Measurements from ENCODE around the gene ARHGAP33. TPM values are rescaled to one million over a fixed set of nuclear protein-coding genes. Genes with fewer than 3 reads are reported as not detected.

The ARHGAP33 gene
- total RNA-seq, 4 donors from 2014 or later, result 3.3 to 11.2 (median 7.7) TPM

DNA sequence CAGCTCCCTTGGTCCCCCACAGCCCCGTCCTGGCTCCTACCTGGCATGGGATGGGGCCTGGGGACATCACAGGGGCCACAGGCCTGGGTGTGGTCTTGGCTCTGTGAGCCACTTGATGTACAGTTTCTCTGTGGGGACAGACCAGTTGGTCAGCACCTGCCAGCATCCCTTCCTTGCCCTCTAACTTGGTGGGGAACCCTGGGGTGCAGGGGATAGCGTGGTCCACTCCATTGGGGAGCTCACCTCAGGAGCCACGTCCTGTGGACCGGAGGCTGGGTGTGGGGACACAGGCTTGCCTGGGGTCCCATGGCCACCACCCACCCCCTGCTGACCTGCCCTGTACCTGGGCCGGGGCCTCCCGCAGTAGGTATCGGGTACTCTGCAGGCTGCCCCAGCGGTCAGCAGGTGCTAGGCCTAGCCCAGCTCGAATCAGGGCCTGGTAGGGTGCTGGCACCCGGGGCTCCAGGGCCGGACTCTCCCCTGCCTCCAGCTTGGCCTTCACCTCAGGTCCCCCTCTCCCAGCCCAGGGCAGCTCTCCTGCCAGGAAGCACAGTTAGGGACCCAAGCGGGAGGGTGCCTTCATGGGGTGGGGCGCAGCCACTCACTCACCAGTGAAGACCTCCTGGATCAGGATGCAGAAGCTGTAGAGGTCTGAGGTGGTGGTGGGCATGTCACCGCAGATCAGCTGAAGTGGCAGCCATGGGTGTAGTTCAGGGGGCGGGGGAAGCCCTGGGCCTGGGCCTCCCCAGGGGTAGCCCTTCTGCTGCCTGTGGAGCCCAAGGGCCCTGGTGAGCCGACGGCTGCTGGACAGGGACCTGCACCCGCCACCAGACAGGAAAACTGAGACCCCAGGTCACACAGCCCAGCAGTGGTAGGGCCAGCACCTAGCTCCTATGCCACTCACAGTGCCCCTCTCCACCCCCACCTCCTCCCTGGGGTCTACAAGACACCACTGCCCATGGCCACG is 14.9 kb downstream of the ARHGAP33 start:
- Histone ChIP-seq H3K27ac (replicated peaks in 1 of 4) (no peak overlapping the region), H3K4me1 (no peaks in the 10 kb centered on the region), H3K4me3 (no peak overlapping the region), H3K36me3 (peaks cover 0 to 17% (median 6%) of the 10 kb centered on the region in 4 donors), H3K27me3 (peaks cover 0 to 17% (median 0%) of the 10 kb centered on the region in 4 donors), H3K9me3 (no peaks in the 10 kb centered on the region)
- WGBS, result 77% methylated on average over 9 of the region's 19 CpGs
- no peak for DNase-seq (ENCODE audit: extremely low spot score)
- TF ChIP-seq, protein P1, sequence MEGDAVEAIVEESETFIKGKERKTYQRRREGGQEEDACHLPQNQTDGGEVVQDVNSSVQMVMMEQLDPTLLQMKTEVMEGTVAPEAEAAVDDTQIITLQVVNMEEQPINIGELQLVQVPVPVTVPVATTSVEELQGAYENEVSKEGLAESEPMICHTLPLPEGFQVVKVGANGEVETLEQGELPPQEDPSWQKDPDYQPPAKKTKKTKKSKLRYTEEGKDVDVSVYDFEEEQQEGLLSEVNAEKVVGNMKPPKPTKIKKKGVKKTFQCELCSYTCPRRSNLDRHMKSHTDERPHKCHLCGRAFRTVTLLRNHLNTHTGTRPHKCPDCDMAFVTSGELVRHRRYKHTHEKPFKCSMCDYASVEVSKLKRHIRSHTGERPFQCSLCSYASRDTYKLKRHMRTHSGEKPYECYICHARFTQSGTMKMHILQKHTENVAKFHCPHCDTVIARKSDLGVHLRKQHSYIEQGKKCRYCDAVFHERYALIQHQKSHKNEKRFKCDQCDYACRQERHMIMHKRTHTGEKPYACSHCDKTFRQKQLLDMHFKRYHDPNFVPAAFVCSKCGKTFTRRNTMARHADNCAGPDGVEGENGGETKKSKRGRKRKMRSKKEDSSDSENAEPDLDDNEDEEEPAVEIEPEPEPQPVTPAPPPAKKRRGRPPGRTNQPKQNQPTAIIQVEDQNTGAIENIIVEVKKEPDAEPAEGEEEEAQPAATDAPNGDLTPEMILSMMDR (IDR thresholded peaks at IDR 0.05), result no peak
- intact Hi-C loops (cut with DNase I), result loop anchor here (10.0 kb wide), 1 partner anchor 65 kb away; the partner anchor contains the start of genes KIRREL2 and NPHS1

DNA sequence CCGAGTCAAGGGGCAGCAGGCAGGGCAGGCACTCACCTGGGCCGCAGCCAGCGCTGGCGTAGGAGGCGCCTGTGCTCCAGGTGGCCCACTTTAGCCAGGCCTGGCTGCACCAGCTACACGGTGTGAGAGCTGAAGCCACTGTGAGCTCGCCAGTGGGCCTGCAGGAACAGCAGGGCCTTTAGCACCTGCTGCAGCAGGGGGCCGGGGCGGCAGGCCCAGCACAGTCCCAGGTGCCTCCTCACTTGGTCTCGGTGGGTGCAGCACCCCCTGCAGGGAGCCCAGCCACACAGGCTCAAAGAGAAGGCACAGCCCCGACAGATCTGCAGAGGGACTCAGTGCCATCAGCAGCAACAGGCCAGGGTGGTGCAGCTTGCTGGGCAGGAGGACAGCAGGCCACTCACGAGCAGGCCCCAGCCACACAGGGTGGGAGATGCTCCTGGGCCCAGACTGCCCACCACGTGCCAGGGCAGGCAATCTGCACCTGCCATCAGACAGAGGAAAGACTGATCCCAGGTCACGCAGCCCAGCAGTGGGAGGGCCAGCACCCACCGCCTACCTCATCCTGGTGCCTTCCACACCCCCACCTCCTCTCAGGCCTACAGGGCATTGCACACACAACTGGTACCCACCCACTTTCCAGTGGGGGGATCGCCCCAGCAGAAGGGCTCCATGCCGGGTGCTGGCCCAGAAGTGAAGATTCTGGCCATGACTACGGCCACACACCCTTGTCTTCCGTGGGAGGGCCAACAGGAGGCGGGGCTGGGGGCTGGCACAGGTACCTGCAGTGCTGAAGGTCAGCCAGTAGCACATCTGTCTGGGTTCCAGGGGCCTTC is 15.8 kb downstream of the ARHGAP33 start:
- no peak for DNase-seq (ENCODE audit: extremely low spot score)
- Histone ChIP-seq H3K4me3 (no peak overlapping the region), H3K9me3 (no peaks in the 10 kb centered on the region), H3K4me1 (no peaks in the 10 kb centered on the region), H3K27me3 (peaks cover 0 to 26% (median 0%) of the 10 kb centered on the region in 4 donors), H3K27ac (replicated peaks in 1 of 4) (no peak overlapping the region), H3K36me3 (peaks cover 0 to 7% (median under 1%) of the 10 kb centered on the region in 4 donors)
- 62% methylated on average over 9 of the region's 20 CpGs for WGBS
- TF ChIP-seq POLR2AphosphoS5 (IDR thresholded peaks at IDR 0.05) (no peak), POLR2A (IDR thresholded peaks at IDR 0.05; ENCODE audit: low read depth) (no peak), EP300 (IDR thresholded peaks at IDR 0.05) (no peak)
- TF ChIP-seq, protein P1 (IDR thresholded peaks at IDR 0.05), result no peak
- intact Hi-C loops (cut with DNase I), result no loop called here

DNA sequence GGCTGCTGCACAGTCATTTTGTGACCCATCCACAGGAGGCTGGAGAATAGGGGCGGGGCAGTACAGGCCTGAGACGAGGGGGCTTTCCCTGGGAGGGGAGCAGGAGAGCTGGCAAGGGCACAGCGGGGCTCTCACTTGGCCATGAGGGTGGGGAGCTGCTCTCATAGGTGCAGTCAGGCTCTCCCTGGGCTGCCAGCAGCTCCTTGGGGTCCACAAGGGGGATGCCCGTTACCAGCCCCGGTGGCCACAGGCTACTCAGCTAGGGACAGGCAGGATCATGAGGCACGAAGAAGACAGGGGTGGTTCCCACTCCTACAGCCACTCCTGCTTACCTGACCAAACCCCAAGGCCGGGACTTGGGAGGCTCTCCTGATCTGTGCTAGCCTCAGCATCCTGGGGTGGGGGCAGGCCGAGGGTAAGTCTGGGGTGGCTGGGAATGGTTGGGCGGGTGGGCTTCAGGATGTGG is 16.5 kb downstream of the ARHGAP33 start:
- H3K27ac ChIP-seq (replicated peaks in 1 of 4), result no peak overlapping the region
- intact Hi-C loops (cut with DNase I), result no loop called here
- WGBS, result no CpG with 5 or more reads among the region's 9 CpGs
- no peaks in the 10 kb centered on the region for H3K9me3 ChIP-seq
- peaks cover 0 to 3% (median 0%) of the 10 kb centered on the region in 4 donors for H3K36me3 ChIP-seq
- no peak for TF ChIP-seq EP300 (IDR thresholded peaks at IDR 0.05)
- TF ChIP-seq POLR2AphosphoS5 (IDR thresholded peaks at IDR 0.05), result no peak
- TF ChIP-seq, protein P1 (IDR thresholded peaks at IDR 0.05), result no peak
- no peak for TF ChIP-seq POLR2A (IDR thresholded peaks at IDR 0.05; ENCODE audit: low read depth)
- peaks cover 0 to under 1% (median 0%) of the 10 kb centered on the region in 4 donors for H3K4me1 ChIP-seq
- peaks cover 0 to 32% (median 0%) of the 10 kb centered on the region in 4 donors for H3K27me3 ChIP-seq
- no peak overlapping the region for H3K4me3 ChIP-seq
- DNase-seq (ENCODE audit: extremely low spot score), result no peak

DNA sequence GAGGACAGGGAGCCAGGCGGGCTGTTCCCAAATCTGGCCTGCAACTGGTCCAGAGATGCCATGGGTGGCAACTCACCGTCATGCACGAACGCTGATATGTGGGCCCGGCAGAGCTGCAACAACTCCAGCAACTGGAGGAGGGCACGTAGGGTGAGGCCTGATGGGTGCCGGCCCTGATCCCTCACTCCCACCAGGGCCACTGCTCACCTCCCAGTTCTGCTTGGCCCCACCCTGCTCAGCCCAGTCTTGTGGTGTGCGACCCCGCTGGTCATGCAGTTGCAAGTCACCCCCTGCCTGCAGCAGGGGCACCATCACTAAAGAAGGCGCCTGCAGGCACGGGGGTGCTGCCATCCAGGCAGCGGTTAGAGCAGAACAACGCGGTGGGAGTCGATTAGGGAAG is 16.9 kb downstream of the ARHGAP33 start:
- TF ChIP-seq, protein P1 (IDR thresholded peaks at IDR 0.05), result no peak
- TF ChIP-seq EP300 (IDR thresholded peaks at IDR 0.05), result no peak
- no peak for TF ChIP-seq POLR2A (IDR thresholded peaks at IDR 0.05; ENCODE audit: low read depth)
- no peak for TF ChIP-seq POLR2AphosphoS5 (IDR thresholded peaks at IDR 0.05)
- peaks cover 0 to 5% (median under 1%) of the 10 kb centered on the region in 4 donors for H3K4me1 ChIP-seq
- H3K27me3 ChIP-seq, result peaks cover 0 to 37% (median 0%) of the 10 kb centered on the region in 4 donors
- intact Hi-C loops (cut with DNase I), result no loop called here
- no peaks in the 10 kb centered on the region for H3K9me3 ChIP-seq
- no peaks in the 10 kb centered on the region for H3K36me3 ChIP-seq
- DNase-seq (ENCODE audit: extremely low spot score), result no peak
- H3K4me3 ChIP-seq, result no peak overlapping the region
- WGBS, result 91% methylated on average over 15 of the region's 15 CpGs
- H3K27ac ChIP-seq (replicated peaks in 1 of 4), result no peak overlapping the region

All from esophagus muscularis mucosa (tissue), 4 donors.